NCI-H2107 treated with DMSO at 0.1 percent for 48 hours (cell line): ENCODE results near the gene NEDD4L.
"Not testable (repeated sequence)": the region's sequence is repeated elsewhere in the genome, so short reads cannot be mapped to it uniquely, and the experiment has no call there.

ENCODE experiments used
- DNase-seq: peaks from one replicate; lab custom pipeline; 2025; ENCODE audit not compliant: unreplicated experiment; lab: John Stamatoyannopoulos, UW

Gene NEDD4L

GRCh38 chr18:58362829-58363271 lies 318.8 kb downstream of the NEDD4L start:
- no peak for DNase-seq

GRCh38 chr18:58363767-58364540 lies 319.9 kb downstream of the NEDD4L start:
- DNase-seq, result no peak

GRCh38 chr18:58364876-58365528 lies 321.0 kb downstream of the NEDD4L start:
- no peak for DNase-seq

GRCh38 chr18:58367425-58368140 lies 323.6 kb downstream of the NEDD4L start:
- no peak for DNase-seq

GRCh38 chr18:58369616-58370015 lies 325.6 kb downstream of the NEDD4L start:
- no peak for DNase-seq

- no peak for DNase-seq
Measured at GRCh38 chr18:58370038-58370580, 326.1 kb downstream of the NEDD4L start.

- no peak for DNase-seq
Measured at GRCh38 chr18:58370612-58371011, 326.6 kb downstream of the NEDD4L start.

GRCh38 chr18:58373481-58373880 lies 329.5 kb downstream of the NEDD4L start:
- no peak for DNase-seq

GRCh38 chr18:58375051-58375450 lies 331.0 kb downstream of the NEDD4L start:
- no peak for DNase-seq

- DNase-seq, result no peak
Measured at GRCh38 chr18:58378411-58379379, 334.7 kb downstream of the NEDD4L start.

GRCh38 chr18:58379443-58379842 lies 335.4 kb downstream of the NEDD4L start:
- DNase-seq, result no peak

GRCh38 chr18:58380113-58380512 lies 336.1 kb downstream of the NEDD4L start:
- not testable (repeated sequence) for DNase-seq

- DNase-seq, result no peak
Measured at GRCh38 chr18:58381676-58382411, 337.8 kb downstream of the NEDD4L start.

- DNase-seq, result no peak
Measured at GRCh38 chr18:58382446-58382845, 338.4 kb downstream of the NEDD4L start.

- DNase-seq, result no peak
Measured at GRCh38 chr18:58385472-58385871, 341.4 kb downstream of the NEDD4L start.

GRCh38 chr18:58386780-58387179 lies 342.8 kb downstream of the NEDD4L start:
- no peak for DNase-seq

GRCh38 chr18:58387716-58388115 lies 343.7 kb downstream of the NEDD4L start:
- no peak for DNase-seq

- no peak for DNase-seq
Measured at GRCh38 chr18:58388736-58389135, 344.7 kb downstream of the NEDD4L start.

GRCh38 chr18:58389745-58390144 lies 345.7 kb downstream of the NEDD4L start:
- DNase-seq, result no peak

- no peak for DNase-seq
Measured at GRCh38 chr18:58390399-58390798, 346.4 kb downstream of the NEDD4L start.
